K562 (cell line): ENCODE measurements around the gene CDADC1. TPM values are rescaled to one million over a fixed set of nuclear protein-coding genes. Genes with fewer than 3 reads are reported as not detected.
A peak's percentile ranks its signal among the peaks of the same experiment; 100 is the strongest.

Experiments
- ATAC-seq: fragments of 200-7000 bp; cut with Tn5 transposase; 3 replicates; pipeline ENCODE4 v1.9.1; 2020; ENCODE audit warnings: moderate library complexity
- BruUV-seq: library from RNA; stranded (reverse); fragments of 400-500 nt; replicated peaks from 2 replicates; lab custom pipeline; 2021; lab: Mats Ljungman, UMichigan
- CTCF ChIA-PET: fragments of 300-600 bp; formaldehyde crosslinking; extraction: SDS; loops from one replicate; lab custom pipeline; 2021; ENCODE audit warnings: low intra/inter-chr PET ratio; lab: Yijun Ruan, JAX
- POLR2A ChIA-PET: fragments of 300-600, 350-650 bp; sonication (Branson Sonifier 250); formaldehyde crosslinking; extraction: SDS; loops from one replicate; lab custom pipeline; 2021; ENCODE audit warnings: antibody characterized with exemption, inconsistent platforms; lab: Yijun Ruan, JAX
- DNase-seq, 4 experiments: peaks; one replicate each; pipeline versions ENCODE4 v3.0.0 to v3.0.0-alpha.2; 2011 to 2018; ENCODE audit warnings: low spot score in 3 of 4, mixed read lengths in 3 of 4; ENCODE audit errors: extremely low read depth in 1 of 4
- FAIRE-seq: peaks from 2 replicates; lab custom pipeline; 2011; peaks lifted over from hg19 to GRCh38; lab: Jason Lieb, UNC
- H2AFZ ChIP-seq: 2 replicates; pipeline ENCODE4 v1.6.0; 2011; ENCODE audit warnings: low read depth, low read length, control low read depth, inconsistent platforms
- H3K27ac ChIP-seq: fragments of 200-600 bp; 3 replicates; pipeline ENCODE4 v1.8.0; 2011; ENCODE audit warnings: low read depth, mild to moderate bottlenecking, control low read depth, inconsistent platforms, low read length, moderate library complexity, mixed read lengths; ENCODE audit errors: extremely low read depth
- H3K27me3 ChIP-seq, 2 experiments: fragments of 300-600 bp in 1 of 2; 2 replicates in 1 of 2; 3 replicates in 1 of 2; pipeline versions ENCODE4 v1.6.0 to v1.8.0; 2011; ENCODE audit warnings: inconsistent platforms in 2 of 2, low read length in 2 of 2, mild to moderate bottlenecking in 1 of 2, mixed read lengths in 1 of 2, moderate library complexity in 1 of 2; ENCODE audit not compliant: control insufficient read depth in 2 of 2, insufficient read depth in 2 of 2
- H3K36me3 ChIP-seq: fragments of 300-600 bp; 3 replicates; pipeline ENCODE4 v1.8.0; 2011; ENCODE audit warnings: mild to moderate bottlenecking, low read length, inconsistent platforms; ENCODE audit not compliant: control insufficient read depth, insufficient read depth
- H3K4me1 ChIP-seq, 2 experiments: fragments of 200-600 bp in 1 of 2; replicated peaks in 1 of 2; 2 replicates in 1 of 2; 3 replicates in 1 of 2; pipeline versions ENCODE4 v1.5.1 to v1.8.0; 2011; ENCODE audit warnings: inconsistent platforms in 2 of 2, low read length in 2 of 2, mild to moderate bottlenecking in 1 of 2, mixed read lengths in 1 of 2, moderate library complexity in 1 of 2; ENCODE audit not compliant: control insufficient read depth in 2 of 2, insufficient read depth in 2 of 2
- H3K4me2 ChIP-seq: 2 replicates; pipeline ENCODE4 v1.6.1; 2011; ENCODE audit warnings: low read length, control low read depth, inconsistent platforms, mixed read lengths; ENCODE audit not compliant: insufficient read depth
- H3K4me3 ChIP-seq: fragments of 200-600 bp; sonication (generic), shearing (Covaris generic); 2 replicates; pipeline ENCODE4 v1.5.1; 2016; ENCODE audit warnings: control low read depth, inconsistent platforms
- H3K79me2 ChIP-seq: fragments of 200-600 bp; 3 replicates; pipeline ENCODE4 v1.8.0; 2011; ENCODE audit warnings: low read length, inconsistent platforms; ENCODE audit not compliant: control insufficient read depth, insufficient read depth
- H3K9ac ChIP-seq, 2 experiments: 2 replicates each; pipeline versions ENCODE4 v1.6.0 to v1.6.1; 2011; ENCODE audit warnings: low read depth in 2 of 2, low read length in 2 of 2, control low read depth in 1 of 2, inconsistent platforms in 1 of 2, mild to moderate bottlenecking in 1 of 2, mixed read lengths in 1 of 2; ENCODE audit not compliant: insufficient read depth in 1 of 2
- H3K9me1 ChIP-seq: one replicate; pipeline ENCODE4 v1.6.0; 2011; ENCODE audit warnings: inconsistent platforms, mild to moderate bottlenecking, low read length, moderate library complexity; ENCODE audit not compliant: control insufficient read depth, insufficient read depth
- H3K9me3 ChIP-seq: replicated peaks from 2 replicates; pipeline ENCODE4 v1.5.1; 2011; ENCODE audit warnings: low read depth, low read length, inconsistent platforms; ENCODE audit not compliant: control insufficient read depth, insufficient read depth
- H4K20me1 ChIP-seq: replicated peaks from 2 replicates; pipeline ENCODE4 v1.6.1; 2011; ENCODE audit warnings: low read length, inconsistent platforms, mixed read lengths; ENCODE audit not compliant: control insufficient read depth, insufficient read depth
- CHD7 ChIP-seq: fragments of 200-600 bp; sonication (generic); IDR thresholded peaks from one replicate; pipeline ENCODE4 v1.6.1; 2012; ENCODE audit warnings: mild to moderate bottlenecking, low read depth, low read length, inconsistent platforms
- FOXM1 ChIP-seq, 2 experiments: fragments of 450-650 bp in 1 of 2; sonication (generic) in 1 of 2; formaldehyde crosslinking in 1 of 2; IDR thresholded peaks; 2 replicates each; pipeline versions ENCODE4 v1.6.1 to v1.9.0; 2017 to 2022; ENCODE audit warnings: low read depth in 2 of 2, mild to moderate bottlenecking in 2 of 2, missing genetic modification reagents in 1 of 2, moderate library complexity in 1 of 2
- GABPA ChIP-seq: fragments of 200-800 bp; sonication (Bioruptor generic); conservative IDR thresholded peaks from 2 replicates; pipeline ENCODE4 v1.6.1; 2016; ENCODE audit warnings: low read depth, missing genetic modification characterization, missing compliant biosample characterization
- KLF13 ChIP-seq: fragments of 450-650 bp; IDR thresholded peaks from 2 replicates; pipeline ENCODE4 v1.6.1; 2016; ENCODE audit warnings: missing genetic modification characterization, low read depth, mild to moderate bottlenecking, missing compliant biosample characterization, moderate library complexity, borderline replicate concordance
- NKRF ChIP-seq: fragments of 450-650 bp; IDR thresholded peaks from 2 replicates; pipeline ENCODE4 v1.6.1; 2016; ENCODE audit warnings: borderline replicate concordance
- ZNF551 ChIP-seq: fragments of 250-450 bp; sonication (Bioruptor Pico); IDR thresholded peaks from 2 replicates; pipeline ENCODE4 v1.5.0; 2021; ENCODE audit warnings: mild to moderate bottlenecking, moderate library complexity
- WGBS: fragments of 100-300 bp; shearing (Covaris generic); methylation state at CpG from one replicate; pipeline ENCODE4 v1.1.6; 2016; ENCODE audit warnings: low coverage, mixed read lengths; ENCODE audit not compliant: insufficient coverage; ENCODE audit errors: missing lambda C conversion rate; 5-methylcytosine and 5-hydroxymethylcytosine counted together
- in situ Hi-C: fragments of 300-500 bp; cut with MboI; formaldehyde crosslinking; loops from 4 replicates; pipeline ENCODE4 v1.15.0; 2018; ENCODE audit warnings: inconsistent platforms, mixed read lengths
- intact Hi-C: fragments of 100-400 bp; cut with micrococcal nuclease; formaldehyde crosslinking; loops from 2 replicates; pipeline ENCODE4 v1.14.2; 2022
- polyA plus RNA-seq, 8 experiments: library from polyadenylated mRNA; depleted of rRNA in 4 of 8; stranded (reverse) in 5 of 8; unstranded in 3 of 8; fragments of >200 nt; fragmentation: Nextera tagmentation in 2 of 8; fragmentation: Illumina TruSeq in 1 of 8; extraction: Ambion mirVana in 2 of 8; extraction: Trizol in 1 of 8; gene quantifications; 2 replicates each; pipeline versions ENCODE4 v1.2.1 to v1.2.3, GENCODE V29; 2011 to 2014; ENCODE audit warnings: inconsistent platforms in 1 of 8, missing spikeins in 1 of 8
- total RNA-seq, 7 experiments: library from RNA; depleted of rRNA in 6 of 7; stranded (reverse); fragments of >200 nt in 6 of 7; fragmentation: Illumina TruSeq in 2 of 7; extraction: Trizol in 2 of 7; gene quantifications; 2 replicates each; pipeline versions ENCODE4 v1.2.1 to v1.2.3, GENCODE V29; 2011 to 2021; ENCODE audit warnings: low replicate concordance in 1 of 7

The CDADC1 gene
- total and polyA plus RNA-seq, 9 of the 15 experiments (the other 6 are each of a cell fraction or from before 2014, with no cell fraction given), result 4.1 to 11.8 (median 6.3) TPM

- no peak for TF ChIP-seq KLF13 (tag)
- TF ChIP-seq NKRF, result no peak
- TF ChIP-seq GABPA, result 0 out of 2 replicates have a peak, but pooled peaks have one; percentile 22
Measured at GRCh38 chr13:49214917-49215376, 32.8 kb upstream of the CDADC1 start (continued).

GRCh38 chr13:49216334-49216733 is 31.4 kb upstream of the CDADC1 start:
- no peak overlapping the region for H3K4me3 ChIP-seq
- H4K20me1 ChIP-seq, result no peaks in the 10 kb centered on the region
- no peak overlapping the region for H3K9ac ChIP-seq
- no peak overlapping the region for H3K4me2 ChIP-seq
- no peaks in the 10 kb centered on the region for H3K9me1 ChIP-seq
- no peak overlapping the region for H3K27ac ChIP-seq
- in situ Hi-C loops (no loop called here), intact Hi-C loops (no loop called here)
- peaks cover 0 to 7% of the 10 kb centered on the region in 2 experiments; a peak in 2 of 5 replicates for H3K27me3 ChIP-seq
- H3K79me2 ChIP-seq, result no peaks in the 10 kb centered on the region
- peaks cover 3 to 12% of the 10 kb centered on the region in 2 experiments; a peak in 3 of 5 replicates for H3K4me1 ChIP-seq
- no peaks in the 10 kb centered on the region for H3K36me3 ChIP-seq
- 34% methylated on average over 6 of the region's 6 CpGs for WGBS
- ChIA-PET POLR2A (interaction anchor here (0.9 kb wide), 1 partner anchor 12 kb away, joined by 3 read pairs; no protein-coding TSS in a partner anchor), CTCF (no interaction called here)
- DNase-seq (no peak), FAIRE-seq (no peak), ATAC-seq (no peak)
- H3K9me3 ChIP-seq, result no peaks in the 10 kb centered on the region
- no TSS peak for BruUV-seq
- H2AFZ ChIP-seq, result no peak overlapping the region
- TF ChIP-seq ZNF551 (CRISPR knock-in tag), result no peak
- no peak for TF ChIP-seq CHD7
- no peak for TF ChIP-seq FOXM1 (IDR thresholded peaks at IDR 0.05; ENCODE audit: low read depth)
- TF ChIP-seq FOXM1 (CRISPR knock-in tag; IDR thresholded peaks at IDR 0.05; ENCODE audit: low read depth), result no peak
